Ishikawa (cell line): ENCODE results near the gene MCAT.

Experiments used
- CEBPB ChIP-seq: IDR thresholded peaks from 2 replicates; pipeline ENCODE4 v1.6.1; 2012
- CREB1 ChIP-seq: IDR thresholded peaks from 2 replicates; pipeline ENCODE4 v1.6.1; 2012; ENCODE audit warnings: low read depth
- EGR1 ChIP-seq: IDR thresholded peaks from 2 replicates; pipeline ENCODE4 v1.6.1; 2012
- EP300 ChIP-seq: IDR thresholded peaks from 2 replicates; pipeline ENCODE4 v1.6.1; 2012; ENCODE audit warnings: borderline replicate concordance
- FOXM1 ChIP-seq: IDR thresholded peaks from 2 replicates; pipeline ENCODE4 v1.6.1; 2012; ENCODE audit warnings: low read depth, borderline replicate concordance
- MAX ChIP-seq: IDR thresholded peaks from 2 replicates; pipeline ENCODE4 v1.6.1; 2012
- NFIC ChIP-seq: IDR thresholded peaks from 2 replicates; pipeline ENCODE4 v1.6.1; 2012
- RAD21 ChIP-seq: IDR thresholded peaks from 2 replicates; pipeline ENCODE4 v1.6.1; 2012; ENCODE audit warnings: low read depth
- REST ChIP-seq: IDR thresholded peaks from 2 replicates; pipeline ENCODE4 v1.6.1; 2012; ENCODE audit warnings: low read depth, mild to moderate bottlenecking
- TAF1 ChIP-seq: IDR thresholded peaks from 2 replicates; pipeline ENCODE4 v1.6.1; 2012; ENCODE audit warnings: low read depth, mild to moderate bottlenecking
- TCF12 ChIP-seq: IDR thresholded peaks from 2 replicates; pipeline ENCODE4 v1.6.1; 2012; ENCODE audit warnings: low read depth
- TEAD4 ChIP-seq: IDR thresholded peaks from 2 replicates; pipeline ENCODE4 v1.6.1; 2012
- YY1 ChIP-seq: IDR thresholded peaks from 2 replicates; pipeline ENCODE4 v1.6.1; 2012; ENCODE audit warnings: low read depth
- ZBTB7A ChIP-seq: IDR thresholded peaks from 2 replicates; pipeline ENCODE4 v1.6.1; 2012; ENCODE audit warnings: low read depth
- TF ChIP-seq, protein P1 (sequence below): IDR thresholded peaks from 2 replicates; pipeline ENCODE4 v1.6.1; 2012

Gene MCAT

GRCh38 chr22:43127166-43127908, 15.9 kb downstream of the MCAT start:
- TF ChIP-seq MAX (no peak), ZBTB7A (peak; percentile 69; the same call in 1 of the 2 replicates)

DNA sequence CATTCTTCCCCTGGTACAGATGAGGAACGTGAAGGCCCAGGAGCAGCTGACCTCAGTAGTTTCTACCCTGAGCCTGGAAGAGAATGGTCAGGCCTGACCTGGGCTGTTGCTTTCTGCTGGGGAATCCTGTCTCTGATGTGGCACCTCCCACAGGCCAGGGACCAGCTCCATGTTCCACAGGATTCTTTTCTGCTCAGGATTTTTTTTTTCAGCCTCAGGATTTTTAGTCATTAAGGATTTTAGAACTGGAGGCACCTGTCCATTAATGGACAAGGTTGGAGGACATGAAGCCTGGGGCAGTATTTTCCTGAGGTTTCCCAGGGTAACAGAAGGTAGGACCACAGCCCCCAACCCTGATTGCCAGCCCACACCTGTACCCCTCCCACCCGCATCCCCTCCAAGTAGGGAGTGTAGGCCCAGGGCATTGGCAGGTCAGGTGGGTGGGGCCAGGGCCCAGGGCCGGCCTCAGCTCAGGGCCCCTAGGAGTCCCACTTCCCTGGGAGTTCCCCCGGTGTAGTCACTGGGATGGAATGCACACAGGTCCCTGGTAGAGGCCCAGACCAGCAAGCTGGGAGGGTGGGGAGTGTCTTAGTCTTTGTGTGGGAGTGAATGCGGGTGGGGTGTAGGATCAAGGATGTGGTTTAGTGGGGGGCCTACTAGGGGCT, 16.6 kb downstream of the MCAT start:
- TF ChIP-seq, protein P1, sequence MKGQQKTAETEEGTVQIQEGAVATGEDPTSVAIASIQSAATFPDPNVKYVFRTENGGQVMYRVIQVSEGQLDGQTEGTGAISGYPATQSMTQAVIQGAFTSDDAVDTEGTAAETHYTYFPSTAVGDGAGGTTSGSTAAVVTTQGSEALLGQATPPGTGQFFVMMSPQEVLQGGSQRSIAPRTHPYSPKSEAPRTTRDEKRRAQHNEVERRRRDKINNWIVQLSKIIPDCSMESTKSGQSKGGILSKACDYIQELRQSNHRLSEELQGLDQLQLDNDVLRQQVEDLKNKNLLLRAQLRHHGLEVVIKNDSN: no peak
- TF ChIP-seq CEBPB (no peak), CREB1 (no peak), ZBTB7A (peak; percentile 82), TEAD4 (peak; percentile 64), FOXM1 (no peak), TCF12 (peak; percentile 45), EP300 (peak; percentile 30; the same call in 1 of the 2 replicates), REST (no peak), NFIC (no peak), RAD21 (no peak)

DNA sequence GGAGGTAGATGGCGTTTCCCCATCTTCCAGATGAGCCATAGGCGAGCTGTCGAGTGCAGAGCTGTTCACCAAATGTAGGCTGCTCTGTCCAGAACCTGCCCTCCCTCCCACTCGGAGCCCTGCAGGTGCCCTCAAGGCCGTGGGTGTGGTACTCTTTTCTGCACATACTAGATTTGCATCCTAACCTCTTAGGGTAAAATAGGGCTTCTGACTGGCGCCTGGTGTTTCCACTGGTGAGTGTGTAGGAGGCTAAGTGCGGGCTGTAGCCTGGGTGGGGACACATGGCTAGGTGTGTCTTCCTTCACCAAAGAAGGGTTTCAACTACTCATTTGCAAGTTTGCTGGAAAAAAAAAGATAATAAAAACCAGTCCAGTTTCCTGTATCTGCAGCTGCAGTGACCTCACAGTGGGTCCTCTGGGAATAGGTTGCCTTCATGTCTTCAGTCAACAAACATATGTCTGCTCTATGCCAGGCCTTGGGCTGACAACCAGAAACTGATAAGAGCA, 24.2 kb downstream of the MCAT start:
- TF ChIP-seq TAF1: no peak
- no peak for TF ChIP-seq EGR1
- TF ChIP-seq YY1: no peak
- no peak for TF ChIP-seq NFIC
- no peak for TF ChIP-seq EP300
- no peak for TF ChIP-seq REST
- no peak for TF ChIP-seq RAD21
- no peak for TF ChIP-seq MAX
- no peak for TF ChIP-seq TCF12
- TF ChIP-seq, protein P1: no peak
- no peak for TF ChIP-seq CREB1
- no peak for TF ChIP-seq TEAD4
- TF ChIP-seq FOXM1: no peak
- no peak for TF ChIP-seq ZBTB7A
- TF ChIP-seq CEBPB: no peak

- peak; percentile 68 for TF ChIP-seq MAX
- TF ChIP-seq NFIC: peak; percentile 31; the same call in 1 of the 2 replicates
- peak; percentile 60; the same call in 1 of the 2 replicates for TF ChIP-seq TCF12
- TF ChIP-seq TEAD4: 0 out of 2 replicates have a peak, but pooled peaks have one; percentile 12
- no peak for TF ChIP-seq REST
These were observed 25.0 kb downstream of the MCAT start for GRCh38 chr22:43118024-43118849.
